HL-60 (cell line): ENCODE results near the gene ROPN1.

Experiments
- DNase-seq, 2 experiments: peaks; one replicate each; pipeline ENCODE4 v3.0.0-alpha.2; 2010 to 2020; ENCODE audit warnings: low read depth in 1 of 2, low spot score in 1 of 2
- H3K27ac ChIP-seq: fragments of 250-450 bp; sonication (Bioruptor Pico); replicated peaks from 2 replicates; pipeline ENCODE4 v1.5.1; 2020; ENCODE audit warnings: mild to moderate bottlenecking, moderate library complexity
- H3K27me3 ChIP-seq: fragments of 250-450 bp; sonication (Bioruptor Pico); 2 replicates; pipeline ENCODE4 v1.5.1; 2021; ENCODE audit warnings: mild to moderate bottlenecking, moderate library complexity; ENCODE audit not compliant: insufficient read depth, poor library complexity, severe bottlenecking
- H3K4me3 ChIP-seq: replicated peaks from 2 replicates; pipeline ENCODE4 v1.5.1; 2011; ENCODE audit warnings: mild to moderate bottlenecking, control low read depth, low read length; ENCODE audit not compliant: insufficient read depth
- GABPA ChIP-seq: IDR thresholded peaks from 2 replicates; pipeline ENCODE4 v1.6.1; 2012; ENCODE audit warnings: low read depth
- POLR2AphosphoS5 ChIP-seq: IDR thresholded peaks from 2 replicates; pipeline ENCODE4 v1.6.1; 2012; ENCODE audit warnings: low read depth
- REST ChIP-seq: IDR thresholded peaks from 2 replicates; pipeline ENCODE4 v1.6.1; 2012; ENCODE audit warnings: low read depth; ENCODE audit not compliant: insufficient replicate concordance
- SPI1 ChIP-seq: IDR thresholded peaks from 2 replicates; pipeline ENCODE4 v1.6.1; 2012; ENCODE audit warnings: low read depth, mild to moderate bottlenecking, borderline replicate concordance
- TF ChIP-seq, protein P1 (sequence below): IDR thresholded peaks from one replicate; pipeline ENCODE4 v1.5.1; 2011; ENCODE audit warnings: low read length, control low read depth, inconsistent platforms; ENCODE audit not compliant: insufficient read depth

The ROPN1 gene

GRCh38 chr3:123997543-123997942, 5.6 kb upstream of the ROPN1 start:
- no peak for DNase-seq
- no peak overlapping the region for H3K27ac ChIP-seq
- no peak overlapping the region for H3K4me3 ChIP-seq
- H3K27me3 ChIP-seq: peaks cover 7% of the 10 kb centered on the region
- TF ChIP-seq, protein P1, sequence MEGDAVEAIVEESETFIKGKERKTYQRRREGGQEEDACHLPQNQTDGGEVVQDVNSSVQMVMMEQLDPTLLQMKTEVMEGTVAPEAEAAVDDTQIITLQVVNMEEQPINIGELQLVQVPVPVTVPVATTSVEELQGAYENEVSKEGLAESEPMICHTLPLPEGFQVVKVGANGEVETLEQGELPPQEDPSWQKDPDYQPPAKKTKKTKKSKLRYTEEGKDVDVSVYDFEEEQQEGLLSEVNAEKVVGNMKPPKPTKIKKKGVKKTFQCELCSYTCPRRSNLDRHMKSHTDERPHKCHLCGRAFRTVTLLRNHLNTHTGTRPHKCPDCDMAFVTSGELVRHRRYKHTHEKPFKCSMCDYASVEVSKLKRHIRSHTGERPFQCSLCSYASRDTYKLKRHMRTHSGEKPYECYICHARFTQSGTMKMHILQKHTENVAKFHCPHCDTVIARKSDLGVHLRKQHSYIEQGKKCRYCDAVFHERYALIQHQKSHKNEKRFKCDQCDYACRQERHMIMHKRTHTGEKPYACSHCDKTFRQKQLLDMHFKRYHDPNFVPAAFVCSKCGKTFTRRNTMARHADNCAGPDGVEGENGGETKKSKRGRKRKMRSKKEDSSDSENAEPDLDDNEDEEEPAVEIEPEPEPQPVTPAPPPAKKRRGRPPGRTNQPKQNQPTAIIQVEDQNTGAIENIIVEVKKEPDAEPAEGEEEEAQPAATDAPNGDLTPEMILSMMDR: no peak
- TF ChIP-seq REST (no peak), GABPA (no peak), POLR2AphosphoS5 (no peak), SPI1 (no peak)

GRCh38 chr3:123993818-123994217, 1.9 kb upstream of the ROPN1 start:
- Histone ChIP-seq H3K27me3 (peaks cover 13% of the 10 kb centered on the region), H3K27ac (no peak overlapping the region), H3K4me3 (no peak overlapping the region)
- TF ChIP-seq SPI1: no peak
- no peak for TF ChIP-seq REST
- TF ChIP-seq, protein P1: no peak
- no peak for TF ChIP-seq POLR2AphosphoS5
- no peak for TF ChIP-seq GABPA
- no peak for DNase-seq

DNA sequence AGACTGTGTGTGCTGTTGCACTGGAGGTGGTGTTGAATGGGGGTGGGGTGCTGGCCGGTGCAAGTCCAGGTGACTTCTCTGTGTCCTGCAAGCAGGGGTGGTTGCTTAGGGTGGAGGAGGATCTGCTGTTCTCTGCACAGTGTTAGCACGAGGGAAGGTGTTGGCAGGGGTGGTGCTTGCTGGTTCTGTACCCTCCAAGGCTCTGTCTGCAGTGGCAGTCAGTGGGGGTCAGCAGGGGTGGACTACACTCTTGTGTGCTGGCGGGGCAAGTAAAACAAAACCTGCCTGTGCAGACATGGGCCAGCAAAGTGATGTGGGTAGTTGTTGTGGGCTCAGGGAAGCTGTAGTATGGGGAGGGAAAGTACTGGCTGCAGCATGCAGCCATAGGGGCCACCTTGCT, 5.5 kb downstream of the ROPN1 start:
- H3K27me3 ChIP-seq: peaks cover 23% of the 10 kb centered on the region
- H3K4me3 ChIP-seq: no peak overlapping the region
- no peak overlapping the region for H3K27ac ChIP-seq
- no peak for DNase-seq
- TF ChIP-seq, protein P1: no peak
- TF ChIP-seq SPI1 (no peak), GABPA (no peak), POLR2AphosphoS5 (no peak), REST (no peak)
